ENCODE measurements around the gene NKAIN2. TPM values are rescaled to one million over a fixed set of nuclear protein-coding genes. Genes with fewer than 3 reads are reported as not detected.

The NKAIN2 gene
- total RNA-seq, 4 donors from 2014 or later: 0.31 to 0.58 (median 0.39) TPM; not detected in 1

DNA sequence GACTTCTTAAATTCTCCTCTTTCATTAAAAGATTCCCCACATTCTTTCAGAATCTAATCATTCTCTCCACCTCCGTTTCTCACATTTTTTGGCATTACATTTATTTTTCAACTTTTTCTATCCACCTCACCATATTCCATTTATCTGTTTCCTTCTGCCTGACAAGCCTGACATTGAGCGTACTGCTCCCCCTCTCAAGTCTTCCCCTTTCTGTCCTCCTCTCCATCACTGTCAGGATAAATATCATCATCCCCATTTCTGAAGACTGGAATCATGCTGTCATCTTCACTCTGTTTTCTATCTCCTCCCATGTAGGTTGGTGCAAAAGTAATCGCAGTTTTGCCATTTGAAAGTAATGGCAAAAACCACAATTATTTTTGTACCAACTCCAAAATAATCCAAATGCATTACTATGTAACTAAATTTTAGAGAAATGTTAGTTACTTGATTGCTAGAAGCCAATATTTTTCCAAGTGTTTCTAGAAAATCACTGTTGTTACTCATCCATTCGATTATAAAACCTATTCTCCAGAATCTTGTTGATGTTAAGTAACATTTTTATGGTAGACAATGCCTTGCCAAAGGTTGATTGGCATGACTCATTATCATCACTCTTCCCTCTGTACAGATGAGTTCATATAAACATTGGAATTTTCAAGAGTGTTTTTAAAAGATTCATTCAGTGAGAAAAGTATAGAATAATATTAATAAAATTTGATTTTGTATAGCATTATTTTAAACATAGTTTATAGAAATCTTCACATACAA lies 866.2 kb downstream of the NKAIN2 start:
- Histone ChIP-seq H3K27ac (no peak overlapping the region), H3K9me3 (no peaks in the 10 kb centered on the region), H3K36me3 (no peaks in the 10 kb centered on the region), H3K4me3 (no peak overlapping the region), H3K27me3 (no peaks in the 10 kb centered on the region), H3K4me1 (no peaks in the 10 kb centered on the region)
- ATAC-seq (no peak), DNase-seq (no peak)
- intact Hi-C loops (cut with DNase I; ENCODE audit: low total_unique reads): no loop called here
- no peak for TF ChIP-seq POLR2A (IDR thresholded peaks at IDR 0.05)
- TF ChIP-seq, protein P1, sequence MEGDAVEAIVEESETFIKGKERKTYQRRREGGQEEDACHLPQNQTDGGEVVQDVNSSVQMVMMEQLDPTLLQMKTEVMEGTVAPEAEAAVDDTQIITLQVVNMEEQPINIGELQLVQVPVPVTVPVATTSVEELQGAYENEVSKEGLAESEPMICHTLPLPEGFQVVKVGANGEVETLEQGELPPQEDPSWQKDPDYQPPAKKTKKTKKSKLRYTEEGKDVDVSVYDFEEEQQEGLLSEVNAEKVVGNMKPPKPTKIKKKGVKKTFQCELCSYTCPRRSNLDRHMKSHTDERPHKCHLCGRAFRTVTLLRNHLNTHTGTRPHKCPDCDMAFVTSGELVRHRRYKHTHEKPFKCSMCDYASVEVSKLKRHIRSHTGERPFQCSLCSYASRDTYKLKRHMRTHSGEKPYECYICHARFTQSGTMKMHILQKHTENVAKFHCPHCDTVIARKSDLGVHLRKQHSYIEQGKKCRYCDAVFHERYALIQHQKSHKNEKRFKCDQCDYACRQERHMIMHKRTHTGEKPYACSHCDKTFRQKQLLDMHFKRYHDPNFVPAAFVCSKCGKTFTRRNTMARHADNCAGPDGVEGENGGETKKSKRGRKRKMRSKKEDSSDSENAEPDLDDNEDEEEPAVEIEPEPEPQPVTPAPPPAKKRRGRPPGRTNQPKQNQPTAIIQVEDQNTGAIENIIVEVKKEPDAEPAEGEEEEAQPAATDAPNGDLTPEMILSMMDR (IDR thresholded peaks at IDR 0.05 in 4 of 5, conservative IDR thresholded peaks at IDR 0.05 in 1 of 5): no peak
- in situ Hi-C loops (cut with MboI; ENCODE audit: low sequenced_read_pairs in 4 of 4): no loop called here

DNA sequence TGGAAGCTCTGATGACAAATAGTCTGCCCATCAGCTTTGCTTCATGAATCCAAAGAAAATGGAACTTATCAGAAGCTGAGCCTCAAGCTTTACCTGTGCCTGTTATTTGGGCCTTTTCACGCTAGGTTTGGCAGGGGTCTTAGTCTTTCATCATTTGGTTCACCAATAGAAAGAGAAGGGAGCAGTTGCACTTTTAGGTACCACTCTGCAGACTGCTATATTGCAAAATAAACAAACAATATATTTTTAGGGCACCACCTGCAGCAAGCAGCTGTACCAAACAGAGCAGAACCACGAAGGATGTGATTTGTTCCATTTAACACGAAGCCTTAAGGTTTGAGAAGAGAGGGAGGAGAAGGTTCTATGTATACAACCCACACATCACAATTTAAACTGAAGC lies 867.1 kb downstream of the NKAIN2 start:
- H3K4me3 ChIP-seq: no peak overlapping the region
- no peaks in the 10 kb centered on the region for H3K36me3 ChIP-seq
- no peak for DNase-seq
- no peak for ATAC-seq
- no peaks in the 10 kb centered on the region for H3K4me1 ChIP-seq
- no peak for TF ChIP-seq POLR2A (IDR thresholded peaks at IDR 0.05)
- TF ChIP-seq, protein P1 (IDR thresholded peaks at IDR 0.05 in 4 of 5, conservative IDR thresholded peaks at IDR 0.05 in 1 of 5): no peak
- in situ Hi-C loops (cut with MboI; ENCODE audit: low sequenced_read_pairs in 4 of 4): no loop called here
- no peaks in the 10 kb centered on the region for H3K9me3 ChIP-seq
- intact Hi-C loops (cut with DNase I; ENCODE audit: low total_unique reads): no loop called here
- no peak overlapping the region for H3K27ac ChIP-seq
- H3K27me3 ChIP-seq: no peaks in the 10 kb centered on the region

DNA sequence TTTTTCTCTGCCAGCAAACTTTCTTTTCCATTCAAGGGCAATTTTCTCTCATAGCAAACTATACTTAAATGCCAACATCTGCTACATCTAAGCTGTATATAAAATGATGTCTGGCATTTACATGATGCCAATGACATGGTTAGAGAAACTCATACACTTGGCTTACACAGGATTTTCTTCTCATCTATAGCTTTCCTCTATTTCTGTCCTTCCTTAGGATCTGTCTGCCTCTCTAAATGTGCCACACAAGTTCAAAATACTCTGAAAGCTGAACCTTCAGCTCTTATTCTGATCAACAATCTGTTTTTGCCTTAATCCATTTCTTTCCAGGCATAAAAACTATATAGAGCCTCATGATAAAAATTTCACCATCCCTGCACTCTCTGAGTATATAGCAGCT lies 867.7 kb downstream of the NKAIN2 start:
- TF ChIP-seq POLR2A (IDR thresholded peaks at IDR 0.05): no peak
- TF ChIP-seq, protein P1 (IDR thresholded peaks at IDR 0.05 in 4 of 5, conservative IDR thresholded peaks at IDR 0.05 in 1 of 5): no peak
- intact Hi-C loops (cut with DNase I; ENCODE audit: low total_unique reads): no loop called here
- no peak for ATAC-seq

DNA sequence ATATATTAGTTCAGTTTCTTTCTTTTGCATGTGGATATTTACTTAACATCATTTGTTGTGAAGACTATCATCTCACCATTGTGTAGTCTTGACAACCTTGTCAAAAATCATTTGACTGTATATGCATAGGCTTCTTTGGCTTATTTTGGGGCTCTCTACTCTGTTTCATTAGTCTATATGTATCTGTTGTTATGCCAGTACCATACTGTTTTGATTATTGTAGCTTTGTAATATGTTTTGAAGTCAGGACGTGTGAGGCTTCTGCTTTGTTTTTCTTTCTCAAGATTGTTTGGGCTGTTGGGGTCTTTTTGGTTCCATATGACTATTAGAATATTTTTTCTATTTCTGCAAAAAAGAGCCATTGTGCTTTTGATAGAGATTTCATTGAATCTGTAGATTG lies 870.4 kb downstream of the NKAIN2 start:
- in situ Hi-C loops (cut with MboI; ENCODE audit: low sequenced_read_pairs in 4 of 4): no loop called here
- intact Hi-C loops (cut with DNase I; ENCODE audit: low total_unique reads): no loop called here
- H3K9me3 ChIP-seq: peaks cover 0 to 7% (median 0%) of the 10 kb centered on the region in 3 donors

More for the DNA sequence above, 867.7 kb downstream of the NKAIN2 start:
- Histone ChIP-seq H3K27ac (no peak overlapping the region), H3K27me3 (no peaks in the 10 kb centered on the region), H3K9me3 (no peaks in the 10 kb centered on the region), H3K4me3 (no peak overlapping the region), H3K36me3 (no peaks in the 10 kb centered on the region), H3K4me1 (no peaks in the 10 kb centered on the region)
- in situ Hi-C loops (cut with MboI; ENCODE audit: low sequenced_read_pairs in 4 of 4): no loop called here
- no peak for DNase-seq

More for the DNA sequence above, 870.4 kb downstream of the NKAIN2 start:
- H3K4me3 ChIP-seq: no peak overlapping the region
- TF ChIP-seq POLR2A (IDR thresholded peaks at IDR 0.05): no peak
- TF ChIP-seq, protein P1 (IDR thresholded peaks at IDR 0.05 in 4 of 5, conservative IDR thresholded peaks at IDR 0.05 in 1 of 5): no peak
- H3K36me3 ChIP-seq: no peaks in the 10 kb centered on the region
- no peaks in the 10 kb centered on the region for H3K4me1 ChIP-seq
- H3K27ac ChIP-seq: no peak overlapping the region
- DNase-seq (no peak), ATAC-seq (no peak)
- no peaks in the 10 kb centered on the region for H3K27me3 ChIP-seq
